Cardiac fibroblast (primary cell): ENCODE data around the gene STMND1.

Source experiments
- DNase-seq, 2 donors: peaks; one replicate each; pipeline versions ENCODE4 v3.0.0 to v3.0.0-alpha.2; 2010; ENCODE audit warnings: low read depth in 2 of 2
- H3K4me3 ChIP-seq, 2 donors: replicated peaks in 1 of 2; 1 replicate in 1 of 2; 2 replicates in 1 of 2; pipeline ENCODE4 v1.5.1; 2011; ENCODE audit warnings: low read depth in 2 of 2, low read length in 2 of 2, mild to moderate bottlenecking in 2 of 2, moderate library complexity in 1 of 2
- TF ChIP-seq, protein P1 (sequence below): IDR thresholded peaks from one replicate; pipeline ENCODE4 v1.5.1; 2011; ENCODE audit warnings: low read depth, mild to moderate bottlenecking, low read length, inconsistent platforms

The STMND1 gene

DNA sequence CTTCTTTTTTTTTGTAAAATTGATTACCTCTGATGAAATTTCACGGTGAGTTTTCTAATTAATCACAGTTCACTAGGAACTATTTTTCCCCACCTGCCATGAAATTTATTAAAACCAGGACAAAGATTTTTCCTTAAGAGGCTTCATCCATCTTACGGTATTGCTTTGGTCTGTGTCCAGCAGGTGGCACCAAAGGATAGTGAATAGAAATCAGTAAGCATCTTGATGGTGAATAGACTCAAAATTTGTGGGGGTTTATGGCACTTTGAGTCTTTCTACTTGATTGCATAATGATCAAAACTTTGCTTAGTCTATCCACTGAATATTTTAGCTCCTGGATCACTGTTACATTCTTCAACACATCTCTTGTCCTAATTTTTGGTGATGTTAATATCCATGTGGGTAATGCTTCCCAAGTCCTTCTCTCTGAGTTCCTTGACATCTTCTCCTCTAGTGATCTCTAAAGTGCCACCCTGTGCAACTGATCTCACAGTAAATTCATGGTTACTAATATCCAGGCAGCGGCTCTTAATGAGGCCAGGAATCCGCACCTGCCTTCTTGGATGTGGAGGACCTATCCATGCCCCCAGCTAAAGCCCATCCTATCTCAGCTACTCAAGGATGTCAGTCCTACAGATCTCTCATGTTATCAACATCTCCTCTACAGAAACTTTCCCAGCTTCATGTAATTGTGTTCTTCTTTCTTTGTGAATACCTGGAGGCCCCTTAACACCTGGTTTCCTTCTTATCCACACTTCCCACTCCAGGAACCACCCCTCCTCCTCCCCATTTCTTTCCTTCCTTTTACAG is 54.5 kb downstream of the STMND1 start:
- TF ChIP-seq, protein P1, sequence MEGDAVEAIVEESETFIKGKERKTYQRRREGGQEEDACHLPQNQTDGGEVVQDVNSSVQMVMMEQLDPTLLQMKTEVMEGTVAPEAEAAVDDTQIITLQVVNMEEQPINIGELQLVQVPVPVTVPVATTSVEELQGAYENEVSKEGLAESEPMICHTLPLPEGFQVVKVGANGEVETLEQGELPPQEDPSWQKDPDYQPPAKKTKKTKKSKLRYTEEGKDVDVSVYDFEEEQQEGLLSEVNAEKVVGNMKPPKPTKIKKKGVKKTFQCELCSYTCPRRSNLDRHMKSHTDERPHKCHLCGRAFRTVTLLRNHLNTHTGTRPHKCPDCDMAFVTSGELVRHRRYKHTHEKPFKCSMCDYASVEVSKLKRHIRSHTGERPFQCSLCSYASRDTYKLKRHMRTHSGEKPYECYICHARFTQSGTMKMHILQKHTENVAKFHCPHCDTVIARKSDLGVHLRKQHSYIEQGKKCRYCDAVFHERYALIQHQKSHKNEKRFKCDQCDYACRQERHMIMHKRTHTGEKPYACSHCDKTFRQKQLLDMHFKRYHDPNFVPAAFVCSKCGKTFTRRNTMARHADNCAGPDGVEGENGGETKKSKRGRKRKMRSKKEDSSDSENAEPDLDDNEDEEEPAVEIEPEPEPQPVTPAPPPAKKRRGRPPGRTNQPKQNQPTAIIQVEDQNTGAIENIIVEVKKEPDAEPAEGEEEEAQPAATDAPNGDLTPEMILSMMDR = peak; percentile 63
- DNase-seq = peak; percentile 90
- no peak overlapping the region for H3K4me3 ChIP-seq

DNA sequence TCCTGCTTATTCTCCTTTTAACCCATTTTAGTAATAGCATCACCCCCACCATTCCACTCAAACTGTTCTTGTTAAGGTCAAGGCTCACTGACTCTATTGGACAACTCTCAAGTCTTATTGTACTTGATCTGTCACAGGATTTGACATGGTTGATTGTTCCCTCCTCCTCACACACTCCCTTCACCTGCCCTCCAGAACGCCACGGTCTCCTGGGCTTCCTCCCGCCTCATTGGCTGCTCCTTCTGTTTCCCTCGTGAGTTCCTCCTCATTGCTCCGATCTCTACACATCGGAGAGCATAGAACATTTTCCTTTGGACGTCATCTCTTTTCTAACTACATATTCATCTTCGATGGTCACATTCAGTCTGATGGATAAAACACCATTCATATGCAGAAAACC is 55.1 kb downstream of the STMND1 start:
- TF ChIP-seq, protein P1 = no peak
- no peak for DNase-seq
- no peak overlapping the region for H3K4me3 ChIP-seq

DNA sequence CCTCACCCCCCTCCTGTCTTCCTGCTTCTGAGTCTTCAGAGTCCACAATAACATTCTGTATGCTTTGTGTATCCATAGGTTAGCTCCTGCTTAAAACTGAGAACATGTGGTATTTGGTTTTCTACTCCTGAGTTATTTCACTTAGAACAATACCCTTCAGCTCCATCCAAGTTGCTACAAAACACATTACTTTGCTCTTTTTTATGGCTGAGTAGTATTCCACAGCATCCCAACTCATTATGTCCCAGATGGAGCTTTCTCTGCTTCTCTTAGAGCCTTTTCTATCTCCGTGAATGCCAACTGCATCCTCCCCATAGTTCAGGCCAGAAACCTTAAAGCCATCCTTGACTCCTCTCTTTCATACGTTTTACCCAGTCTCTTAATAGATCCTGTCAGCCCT is 55.8 kb downstream of the STMND1 start:
- H3K4me3 ChIP-seq = no peak overlapping the region
- TF ChIP-seq, protein P1 = no peak
- DNase-seq = no peak

DNA sequence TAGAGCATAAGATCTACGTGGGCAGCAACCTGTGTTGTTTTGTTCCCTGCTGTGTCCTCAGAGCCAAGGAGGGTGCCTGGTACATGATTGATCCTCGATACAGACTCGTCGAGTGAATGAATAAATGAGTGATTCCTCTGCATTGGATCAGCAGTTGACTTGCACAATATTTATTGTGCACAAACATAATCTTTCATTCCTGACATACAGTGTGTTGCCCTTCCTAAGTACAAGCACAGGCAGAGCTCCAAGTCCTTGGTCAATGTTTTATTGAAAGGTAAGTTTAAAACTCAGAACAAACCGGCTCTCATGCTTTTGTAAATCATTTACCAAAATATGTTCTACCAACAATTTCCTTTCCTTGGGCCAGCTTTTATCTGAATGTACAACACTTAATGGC is 57.4 kb downstream of the STMND1 start:
- no peak overlapping the region for H3K4me3 ChIP-seq
- DNase-seq = no peak
- TF ChIP-seq, protein P1 = no peak

DNA sequence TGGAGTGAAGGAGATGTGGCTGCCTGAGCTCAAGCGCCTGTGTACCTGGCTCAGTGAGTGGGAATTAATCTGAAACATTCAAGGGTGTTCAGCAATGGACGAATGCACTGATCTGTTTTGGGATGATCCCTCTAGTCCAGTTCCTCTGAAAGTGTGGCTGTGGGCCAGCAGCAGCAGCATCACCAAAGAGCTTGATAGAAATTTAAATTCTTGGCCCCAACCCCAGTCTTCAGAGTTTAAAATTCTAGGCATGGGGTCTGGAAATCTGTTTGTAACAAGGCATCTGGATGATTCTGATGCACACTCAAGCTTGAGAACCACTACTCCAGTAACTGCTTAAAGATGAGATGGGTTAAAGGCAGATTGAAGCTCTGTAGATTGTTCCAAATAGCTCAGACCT is 59.2 kb downstream of the STMND1 start:
- TF ChIP-seq, protein P1 = no peak
- DNase-seq = no peak
- H3K4me3 ChIP-seq = no peak overlapping the region

DNA sequence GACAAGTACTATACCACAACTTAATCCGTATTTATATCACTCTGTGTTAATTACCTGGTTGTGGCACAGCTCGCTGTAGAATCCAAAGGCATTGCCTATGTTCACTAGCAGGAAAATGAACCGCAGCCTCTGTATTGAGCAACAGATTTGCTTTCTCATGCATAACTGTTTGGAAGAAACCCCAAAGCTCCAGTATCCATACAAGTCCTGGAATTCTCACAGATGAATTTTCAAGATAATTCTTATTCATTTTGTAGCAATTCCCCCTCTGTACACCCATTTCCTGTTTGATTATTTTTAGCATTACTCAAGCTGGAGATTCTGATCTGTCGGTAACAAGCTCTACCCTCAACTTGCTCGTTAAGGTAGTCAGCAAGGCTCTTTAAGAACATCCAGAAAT is 63.5 kb downstream of the STMND1 start:
- TF ChIP-seq, protein P1 = no peak
- H3K4me3 ChIP-seq = no peak overlapping the region
- peak; percentile 11 to 31 for DNase-seq
